Activated gamma-delta T cell (primary cell): ENCODE data around the gene ANKRD23.
A peak's percentile ranks its signal among the peaks of the same experiment; 100 is the strongest.
"Not testable (repeated sequence)": the region's sequence is repeated elsewhere in the genome, so short reads cannot be mapped to it uniquely, and the experiment has no call there.

Experiments
- DNase-seq: peaks from one replicate; lab custom pipeline; 2025; lab: John Stamatoyannopoulos, UW

The ANKRD23 gene

GRCh38 chr2:96863575-96864342, 19.9 kb upstream of the ANKRD23 start:
- DNase-seq = no peak

- not testable (repeated sequence) for DNase-seq
These were observed 19.2 kb upstream of the ANKRD23 start for GRCh38 chr2:96863056-96863455.

GRCh38 chr2:96861074-96861473, 17.3 kb upstream of the ANKRD23 start:
- no peak for DNase-seq

GRCh38 chr2:96860065-96861029, 16.5 kb upstream of the ANKRD23 start:
- DNase-seq = peak; percentile 19

GRCh38 chr2:96859681-96860064, 15.9 kb upstream of the ANKRD23 start:
- no peak for DNase-seq

GRCh38 chr2:96859099-96859649, 15.4 kb upstream of the ANKRD23 start:
- no peak for DNase-seq

- peak; percentile 89 for DNase-seq
These were observed 14.0 kb upstream of the ANKRD23 start, which contains the start of gene ANKRD39 for GRCh38 chr2:96857667-96858372. ANKRD39 (minus strand) TSS chr2:96858016; CDS start chr2:96857987, 29 bp downstream.

GRCh38 chr2:96856776-96857666, 13.2 kb upstream of the ANKRD23 start:
- DNase-seq = no peak

- DNase-seq = no peak
These were observed 9.5 kb upstream of the ANKRD23 start for GRCh38 chr2:96853321-96853720.

- DNase-seq = no peak
These were observed 8.8 kb upstream of the ANKRD23 start for GRCh38 chr2:96852667-96853066.

GRCh38 chr2:96848264-96848663, 4.4 kb upstream of the ANKRD23 start:
- no peak for DNase-seq

- DNase-seq = no peak
These were observed 3.8 kb upstream of the ANKRD23 start for GRCh38 chr2:96847586-96847985.

GRCh38 chr2:96846825-96847224, 3.0 kb upstream of the ANKRD23 start:
- DNase-seq = no peak

GRCh38 chr2:96844405-96844808, 586 bp upstream of the ANKRD23 start:
- no peak for DNase-seq

- no peak for DNase-seq
These were observed 1.2 kb downstream of the ANKRD23 start for GRCh38 chr2:96842600-96842999.

GRCh38 chr2:96841701-96842495, 1.9 kb downstream of the ANKRD23 start:
- DNase-seq = no peak

- DNase-seq = no peak
These were observed 3.7 kb downstream of the ANKRD23 start for GRCh38 chr2:96839875-96840850.

- DNase-seq = peak; percentile 80
These were observed 4.4 kb downstream of the ANKRD23 start for GRCh38 chr2:96839293-96839874.
